GM19468 (cell line): ENCODE results near the gene RAG2.
A peak's percentile ranks its signal among the peaks of the same experiment; 100 is the strongest.

Experiments used
- ATAC-seq: cut with Tn5 transposase; IDR thresholded peaks from one replicate; pipeline ENCODE4 v1.9.1; 2021; ENCODE audit warnings: mild to moderate bottlenecking, moderate library complexity, moderate number of reproducible peaks; ENCODE audit not compliant: unreplicated experiment; ENCODE audit errors: extremely low read depth

RAG2 gene

DNA sequence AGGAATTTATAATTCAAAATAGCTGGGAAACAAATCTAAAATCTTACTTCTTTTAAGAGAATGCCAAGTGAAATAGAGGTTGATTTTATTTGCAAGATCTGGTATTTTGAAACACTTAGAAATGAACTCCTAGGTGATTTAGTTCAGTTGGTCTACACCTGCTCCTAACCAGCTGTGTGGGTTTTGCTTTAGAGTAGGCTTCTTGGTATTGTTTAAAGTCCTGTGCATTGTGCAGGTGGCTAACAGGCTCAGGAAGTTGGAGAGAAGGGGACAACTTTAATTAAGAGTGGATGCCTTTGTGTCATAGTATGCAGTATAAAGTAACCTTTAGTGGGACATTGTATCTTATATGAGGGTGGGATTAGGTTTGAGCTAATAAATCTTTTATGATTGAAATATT is 4.1 kb upstream of the RAG2 start:
- no peak for ATAC-seq

DNA sequence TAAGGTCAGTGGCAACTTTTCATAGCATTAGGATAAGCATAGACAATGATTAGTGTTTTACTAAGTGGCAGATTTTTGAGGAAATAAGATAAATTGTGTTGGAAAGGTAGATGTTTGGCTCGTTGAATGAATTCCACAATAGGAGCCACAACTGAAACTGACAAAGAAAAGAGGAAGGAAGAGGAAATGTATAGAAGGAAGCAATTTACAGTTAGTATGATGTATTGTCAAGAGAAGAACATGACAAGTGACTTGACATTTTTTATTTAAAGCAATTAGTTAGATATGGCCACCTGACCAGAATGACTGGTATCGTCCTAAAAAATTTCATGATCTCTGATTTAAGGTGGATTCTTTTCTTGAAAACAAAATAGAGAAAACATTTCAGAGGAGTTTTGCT is 3.1 kb upstream of the RAG2 start:
- ATAC-seq, result no peak

DNA sequence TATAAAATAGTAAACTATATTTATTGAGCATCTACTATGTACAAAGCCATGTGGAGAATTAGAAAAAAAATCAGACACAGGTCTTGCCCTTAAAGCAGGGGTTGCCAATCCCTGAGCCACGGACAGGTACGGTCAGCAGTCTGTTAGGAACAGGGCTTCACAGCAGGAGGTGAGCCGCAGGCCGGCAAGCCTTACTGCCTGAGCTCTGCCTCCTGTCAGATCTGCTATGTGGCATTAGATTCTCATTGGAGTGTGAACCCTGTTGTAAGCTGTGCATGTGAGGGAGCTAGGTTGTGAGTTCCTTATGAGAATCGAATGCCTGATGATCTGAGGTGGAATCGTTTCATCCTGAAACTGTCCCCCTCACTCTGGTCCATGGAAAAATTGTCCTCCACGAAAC is 2.1 kb upstream of the RAG2 start:
- ATAC-seq, result no peak

GRCh38 chr11:36596880-36597279 is 1.2 kb downstream of the RAG2 start:
- ATAC-seq, result no peak

- peak; percentile 59 for ATAC-seq
These were observed 3.6 kb downstream of the RAG2 start, which contains the start of gene IFTAP for GRCh38 chr11:36594316-36594989. TSS of gene IFTAP (plus strand) at chr11:36594502. CDS start at chr11:36610104, 15,602 bp downstream.

GRCh38 chr11:36591433-36591832 is 6.6 kb downstream of the RAG2 start:
- no peak for ATAC-seq

GRCh38 chr11:36590513-36590912 is 7.5 kb downstream of the RAG2 start:
- ATAC-seq, result no peak

DNA sequence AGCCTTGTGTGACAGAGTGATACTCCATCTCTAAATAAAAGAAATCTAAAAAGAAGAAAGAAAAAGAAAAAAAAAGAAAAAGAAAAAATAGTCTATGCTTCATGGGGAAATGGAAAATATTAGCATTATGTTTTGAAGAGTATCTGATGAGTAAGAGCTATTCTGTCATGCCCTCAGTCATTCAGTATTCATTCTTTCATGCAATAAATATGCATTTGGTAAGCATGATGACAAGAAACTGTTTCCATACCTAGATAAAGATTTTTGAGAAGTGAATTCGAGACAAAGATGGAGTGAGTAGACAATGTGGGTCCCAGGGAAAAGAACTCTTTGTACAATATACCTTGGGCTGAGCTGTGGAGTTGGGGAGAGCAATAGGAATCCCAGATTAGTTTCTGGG is 9.9 kb downstream of the RAG2 start:
- no peak for ATAC-seq

DNA sequence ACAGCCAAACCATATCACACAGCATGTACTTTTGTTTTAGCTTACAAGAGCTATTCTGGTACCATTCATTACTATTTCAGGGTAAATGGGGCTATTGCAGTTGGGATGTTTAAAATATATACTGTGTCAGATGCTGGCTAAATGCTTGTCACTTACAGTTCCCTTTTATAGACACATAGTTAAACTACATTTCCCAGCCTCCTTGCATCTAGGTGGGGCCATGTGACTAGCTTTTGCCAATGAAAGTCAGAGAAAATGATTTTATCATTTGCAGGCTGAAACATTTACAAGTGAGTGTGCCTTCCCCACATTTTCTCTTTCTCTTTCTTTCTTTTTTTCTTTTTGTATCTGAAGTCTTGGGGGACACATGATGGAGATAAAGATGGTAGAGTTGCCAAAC is 11.5 kb downstream of the RAG2 start:
- no peak for ATAC-seq

- ATAC-seq, result no peak
These were observed 14.4 kb downstream of the RAG2 start for GRCh38 chr11:36583667-36584066.

GRCh38 chr11:36581536-36581935 is 16.5 kb downstream of the RAG2 start:
- ATAC-seq, result no peak

GRCh38 chr11:36578458-36578857 is 19.6 kb downstream of the RAG2 start:
- ATAC-seq, result no peak

DNA sequence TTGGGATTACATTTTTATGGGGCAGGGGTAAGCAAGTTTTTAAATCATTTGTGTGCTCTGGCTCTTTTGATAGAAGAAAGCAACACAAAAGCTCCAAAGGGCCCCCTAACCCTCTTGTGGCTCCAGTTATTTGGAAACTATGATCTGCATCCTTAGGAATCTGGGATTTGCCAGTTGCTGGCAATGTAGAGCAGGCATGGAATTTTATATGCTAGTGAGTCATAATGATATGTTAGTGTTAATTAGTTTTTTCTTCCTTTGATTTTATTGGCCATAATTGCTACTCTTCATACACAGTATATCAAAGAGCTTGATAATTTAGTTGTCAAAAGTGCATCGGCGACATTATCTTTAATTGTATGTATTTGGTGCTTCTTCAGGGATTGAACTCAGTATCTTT is 20.2 kb downstream of the RAG2 start:
- ATAC-seq, result no peak

GRCh38 chr11:36577373-36577772 is 20.7 kb downstream of the RAG2 start:
- ATAC-seq, result no peak

- no peak for ATAC-seq
These were observed 23.6 kb downstream of the RAG2 start for GRCh38 chr11:36574486-36574885.

GRCh38 chr11:36569095-36569494 is 28.9 kb downstream of the RAG2 start:
- ATAC-seq, result no peak

- no peak for ATAC-seq
These were observed 30.3 kb downstream of the RAG2 start, which contains the start of gene RAG1 for GRCh38 chr11:36567694-36568093. TSS of gene RAG1 (plus strand) at chr11:36568007. CDS start at chr11:36573305, 5,298 bp downstream.

DNA sequence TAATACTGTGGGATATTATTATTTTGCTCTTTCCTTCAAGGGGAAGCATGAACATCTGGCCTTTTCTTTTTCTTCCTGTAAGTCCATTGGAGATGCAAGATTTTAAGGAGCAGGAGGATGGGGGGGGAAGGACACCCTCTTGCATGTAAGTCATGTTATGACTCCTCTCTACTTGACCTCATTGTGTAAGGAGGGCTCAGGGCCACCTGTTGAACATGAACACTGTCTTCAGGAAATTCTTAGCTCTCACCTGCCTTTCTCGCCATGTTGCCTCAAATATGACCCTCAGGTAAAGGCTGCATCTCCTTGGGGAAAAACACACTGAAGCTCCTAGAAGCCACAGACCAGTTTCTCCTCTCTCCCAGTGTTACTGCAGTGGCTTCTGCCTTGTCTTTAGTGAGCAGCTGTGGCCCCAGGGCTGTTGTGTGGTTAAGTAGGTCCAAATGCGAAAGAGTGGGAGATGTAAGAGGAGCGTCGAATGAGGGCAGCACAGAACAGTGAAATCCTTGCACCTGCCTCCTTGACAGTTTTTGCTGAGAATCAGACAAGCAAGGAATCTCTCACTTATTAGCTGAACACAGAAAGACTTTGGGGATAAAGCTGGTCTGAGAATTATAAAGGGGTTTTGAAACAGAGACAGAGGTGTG is 31.5 kb downstream of the RAG2 start:
- ATAC-seq, result no peak

DNA sequence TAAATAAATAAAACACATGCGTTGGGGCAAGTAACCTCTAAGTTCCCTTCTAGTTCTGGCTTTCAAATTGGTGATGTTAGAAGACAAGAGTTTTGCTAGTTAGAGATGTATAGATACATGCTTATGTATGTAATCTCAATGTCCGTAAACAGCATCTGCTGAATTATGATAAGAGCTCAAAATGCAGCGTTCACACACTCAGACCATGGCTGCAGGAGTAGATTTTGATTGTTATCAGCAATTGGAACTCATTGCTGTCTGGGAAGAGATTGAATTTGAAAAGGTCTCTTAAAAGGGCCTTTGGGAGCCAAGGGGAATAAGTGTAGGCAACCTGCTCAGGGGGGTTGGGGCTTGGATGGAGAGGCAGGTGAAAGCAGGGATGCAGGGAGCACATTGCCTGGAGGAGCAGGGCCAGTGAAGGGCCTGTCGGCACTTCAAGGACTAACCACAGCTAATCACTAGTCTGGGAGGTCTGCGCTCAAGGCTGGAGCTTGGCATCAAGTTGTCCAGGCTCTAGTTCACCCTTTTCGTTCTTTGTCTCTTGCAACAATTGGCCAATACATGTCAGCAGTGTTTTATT is 32.9 kb downstream of the RAG2 start:
- no peak for ATAC-seq

- no peak for ATAC-seq
These were observed 33.5 kb downstream of the RAG2 start for GRCh38 chr11:36564376-36565030.
